AG04450 (cell line): ENCODE results near the gene PRMT7. TPM values are rescaled to one million over a fixed set of nuclear protein-coding genes. Genes with fewer than 3 reads are reported as not detected.

ENCODE experiments used
- CTCF ChIA-PET: fragments of 300-600, 350-600 bp; formaldehyde crosslinking; extraction: SDS; loops from one replicate; lab custom pipeline; 2022; ENCODE audit warnings: antibody characterized with exemption, inconsistent platforms; lab: Charles Lee
- POLR2A ChIA-PET: fragments of 350-600 bp; formaldehyde crosslinking; extraction: SDS; loops from one replicate; lab custom pipeline; 2021; ENCODE audit warnings: antibody characterized with exemption, inconsistent platforms; lab: Yijun Ruan, JAX
- DNase-seq: peaks from one replicate; pipeline ENCODE4 v3.0.0-alpha.2; 2011; ENCODE audit warnings: low read depth, low spot score
- H3K27ac ChIP-seq: one replicate; pipeline ENCODE4 v1.5.1; 2012; ENCODE audit warnings: low read depth, low read length, control low read depth
- H3K27me3 ChIP-seq: one replicate; pipeline ENCODE4 v1.6.0; 2012; ENCODE audit warnings: low read length; ENCODE audit not compliant: control insufficient read depth, insufficient read depth
- H3K4me3 ChIP-seq: 2 replicates; pipeline ENCODE4 v1.5.1; 2011; ENCODE audit warnings: mild to moderate bottlenecking, low read depth, low read length, control low read depth
- H3K9me3 ChIP-seq: 2 replicates; pipeline ENCODE4 v1.5.1; 2012; ENCODE audit warnings: low read length; ENCODE audit not compliant: control insufficient read depth, insufficient read depth
- CTCF ChIP-seq: IDR thresholded peaks from 2 replicates; pipeline ENCODE4 v1.5.1; 2011; ENCODE audit warnings: low read depth, low read length, control low read depth, inconsistent platforms
- polyA plus RNA-seq: library from polyadenylated mRNA; depleted of rRNA; stranded (reverse); fragments of >200 nt; gene quantifications from 2 replicates; pipeline ENCODE4 v1.2.3, GENCODE V29; 2011

Gene PRMT7
- polyA plus RNA-seq, 1 experiment: 32.4 TPM

DNA sequence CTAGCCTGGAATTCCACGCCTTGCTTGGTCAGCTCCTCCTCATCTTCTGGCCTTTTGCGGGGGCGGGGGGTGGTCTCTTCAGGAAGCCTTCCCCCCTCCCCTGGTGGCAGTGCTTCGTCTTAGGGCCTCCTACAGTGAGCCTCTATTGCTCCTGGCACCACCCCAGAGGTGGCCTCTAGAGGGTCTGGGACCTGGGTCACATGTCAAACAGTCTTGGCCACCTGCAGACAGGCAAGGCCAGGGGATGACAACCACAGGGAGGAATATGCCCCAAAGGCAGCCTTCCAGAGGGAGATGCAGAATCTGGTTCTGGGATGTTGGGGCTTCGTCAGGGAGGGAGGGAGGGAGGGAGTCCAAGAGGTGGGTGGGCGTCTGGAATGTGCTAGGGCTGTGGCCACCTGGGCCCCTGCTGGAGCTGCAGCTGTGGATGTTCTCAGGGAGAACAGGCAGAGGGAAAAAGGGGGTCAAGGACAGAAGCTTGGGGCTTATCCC lies 86.9 kb downstream of the PRMT7 start:
- CTCF ChIA-PET: interaction anchor here (0.6 to 5.9 kb wide), 9 partner anchors 10 to 124 kb away, joined by 3 to 87 read pairs (median 4); no protein-coding TSS in a partner anchor
- no peak for TF ChIP-seq CTCF
- POLR2A ChIA-PET: no interaction called here

DNA sequence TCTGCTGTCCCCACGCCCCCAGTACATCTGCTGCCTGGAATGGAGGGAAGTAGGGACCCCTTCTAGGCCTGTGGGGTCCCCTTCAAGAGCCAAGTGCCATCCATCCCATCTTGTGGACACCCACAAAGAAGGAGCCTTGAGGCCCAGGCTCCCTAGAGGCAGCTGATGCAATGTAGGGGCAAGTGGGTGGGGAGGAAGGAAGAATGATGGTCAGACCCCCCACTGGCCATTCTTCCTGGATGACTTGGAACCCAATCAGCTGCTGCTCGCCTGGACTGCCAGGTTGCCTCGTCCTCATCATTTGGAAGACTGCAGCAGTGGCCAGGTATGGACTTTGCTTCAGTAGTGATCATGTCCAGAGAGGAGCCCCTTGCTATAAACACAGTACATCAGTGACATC lies 88.6 kb downstream of the PRMT7 start:
- no peak overlapping the region for H3K4me3 ChIP-seq
- POLR2A ChIA-PET: no interaction called here
- no peaks in the 10 kb centered on the region for H3K9me3 ChIP-seq
- no peak overlapping the region for H3K27ac ChIP-seq
- TF ChIP-seq CTCF: no peak
- DNase-seq: no peak
- CTCF ChIA-PET: interaction anchor here (5.9 kb wide), 1 partner anchor 112 kb away, joined by 87 read pairs; no protein-coding TSS in a partner anchor
- peaks cover 18% of the 10 kb centered on the region for H3K27me3 ChIP-seq

More for the DNA sequence above, 86.9 kb downstream of the PRMT7 start:
- H3K4me3 ChIP-seq: no peak overlapping the region
- no peak for DNase-seq
- H3K27ac ChIP-seq: no peak overlapping the region
- H3K9me3 ChIP-seq: no peaks in the 10 kb centered on the region
- peaks cover 24% of the 10 kb centered on the region for H3K27me3 ChIP-seq

DNA sequence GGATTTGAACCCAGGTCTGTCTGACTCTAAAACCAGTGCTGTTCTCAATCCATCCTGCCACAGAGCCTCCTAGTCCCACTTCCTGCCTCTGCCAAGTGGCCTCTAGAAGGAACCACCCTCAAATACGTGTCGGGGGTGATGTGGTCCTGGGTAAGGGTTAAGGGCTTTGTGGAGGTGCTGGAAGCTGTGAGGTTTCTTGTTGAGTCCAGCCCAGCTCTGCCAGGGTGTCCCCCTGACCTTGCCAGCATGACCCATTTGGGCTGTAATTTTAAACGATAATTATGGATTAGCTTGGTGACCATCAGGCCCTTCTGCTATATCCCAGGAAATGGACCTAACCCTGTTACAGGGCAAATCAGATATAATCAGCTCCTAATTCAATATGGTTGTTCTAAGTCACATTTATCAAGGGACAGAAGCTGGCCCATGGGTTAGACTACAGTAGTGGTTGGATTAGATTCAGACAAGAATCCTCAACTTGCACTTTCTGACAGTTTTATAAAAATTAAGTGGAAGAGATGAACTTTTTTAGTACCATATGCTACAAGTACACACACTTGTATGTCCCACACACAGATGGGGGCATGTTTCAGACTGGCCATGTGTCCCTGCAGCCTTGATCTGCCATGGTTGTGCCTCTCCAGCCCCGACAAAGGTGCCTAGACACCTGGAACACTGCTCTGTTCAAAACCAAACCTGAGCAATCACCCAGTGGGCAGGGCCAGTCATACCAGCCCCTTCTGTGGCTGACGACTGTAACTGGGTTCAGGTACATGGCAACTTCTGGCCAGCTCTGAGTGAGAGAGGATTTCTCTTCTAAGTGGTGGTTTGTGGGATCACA lies 89.5 kb downstream of the PRMT7 start:
- POLR2A ChIA-PET: interaction anchor here (0.6 kb wide), 1 partner anchor 15 kb away, joined by 8 read pairs; no protein-coding TSS in a partner anchor
- Histone ChIP-seq H3K4me3 (no peak overlapping the region), H3K9me3 (no peaks in the 10 kb centered on the region), H3K27ac (no peak overlapping the region), H3K27me3 (peaks cover 15% of the 10 kb centered on the region)
- no peak for DNase-seq
- CTCF ChIA-PET: interaction anchor here (1.6 kb wide), 1 partner anchor 109 kb away, joined by 7 read pairs; no protein-coding TSS in a partner anchor
- no peak for TF ChIP-seq CTCF

GRCh38 chr16:68400924-68401460 lies 90.2 kb downstream of the PRMT7 start:
- no peak for TF ChIP-seq CTCF
- Histone ChIP-seq H3K9me3 (no peaks in the 10 kb centered on the region), H3K27me3 (peaks cover 15% of the 10 kb centered on the region), H3K4me3 (no peak overlapping the region), H3K27ac (no peak overlapping the region)
- DNase-seq: no peak
- POLR2A ChIA-PET: interaction anchor here (0.6 kb wide), 2 partner anchors 15 to 354 kb away, joined by 3 to 8 read pairs; no protein-coding TSS in a partner anchor
- CTCF ChIA-PET: interaction anchor here (1.3 to 1.6 kb wide), 2 partner anchors 109 to 120 kb away, joined by 5 to 7 read pairs; no protein-coding TSS in a partner anchor
